ENCODE results near the gene CDYL. TPM values are rescaled to one million over a fixed set of nuclear protein-coding genes. Genes with fewer than 3 reads are reported as not detected.
"Not testable (repeated sequence)": the region's sequence is repeated elsewhere in the genome, so short reads cannot be mapped to it uniquely, and the experiment has no call there.

CDYL gene
- total and polyA plus RNA-seq, 7 donors, result 14.2 to 82.8 (median 37.9) TPM

DNA sequence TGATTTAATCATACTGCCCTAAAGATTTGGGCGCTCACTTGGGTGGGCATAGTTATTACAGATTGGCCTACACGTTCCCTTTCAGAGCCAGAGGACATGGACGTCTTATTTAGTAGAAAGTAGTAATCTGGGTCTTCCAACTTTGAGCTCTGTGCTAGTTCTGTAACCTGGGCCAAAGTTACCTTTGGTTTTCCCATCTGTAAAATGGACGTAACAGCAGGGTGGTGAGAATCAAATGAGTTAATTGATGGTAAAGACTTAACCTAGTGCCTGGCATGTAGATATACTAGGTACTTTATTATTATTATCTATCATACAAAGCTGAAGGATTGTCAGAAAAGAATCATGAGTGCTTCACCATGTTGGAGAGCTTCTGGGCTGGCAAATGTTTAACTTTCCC, 74.8 kb downstream of the CDYL start:
- Histone ChIP-seq H3K4me3 (no peak overlapping the region), H3K27ac (no peak overlapping the region), H3K36me3 (no peaks in the 10 kb centered on the region), H3K4me1 (peaks cover 0 to 15% (median 10%) of the 10 kb centered on the region in 4 donors), H3K9me3 (no peaks in the 10 kb centered on the region), H3K27me3 (no peaks in the 10 kb centered on the region)
- intact Hi-C loops (cut with DNase I), result no loop called here
- WGBS, 2 donors, result 96 to 97% methylated on average over 4 of the region's 4 CpGs
- TF ChIP-seq POLR2AphosphoS5 (IDR thresholded peaks at IDR 0.05), result no peak
- no peak for TF ChIP-seq EP300 (IDR thresholded peaks at IDR 0.05)
- no peak for TF ChIP-seq POLR2A (IDR thresholded peaks at IDR 0.05)
- TF ChIP-seq, protein P1, sequence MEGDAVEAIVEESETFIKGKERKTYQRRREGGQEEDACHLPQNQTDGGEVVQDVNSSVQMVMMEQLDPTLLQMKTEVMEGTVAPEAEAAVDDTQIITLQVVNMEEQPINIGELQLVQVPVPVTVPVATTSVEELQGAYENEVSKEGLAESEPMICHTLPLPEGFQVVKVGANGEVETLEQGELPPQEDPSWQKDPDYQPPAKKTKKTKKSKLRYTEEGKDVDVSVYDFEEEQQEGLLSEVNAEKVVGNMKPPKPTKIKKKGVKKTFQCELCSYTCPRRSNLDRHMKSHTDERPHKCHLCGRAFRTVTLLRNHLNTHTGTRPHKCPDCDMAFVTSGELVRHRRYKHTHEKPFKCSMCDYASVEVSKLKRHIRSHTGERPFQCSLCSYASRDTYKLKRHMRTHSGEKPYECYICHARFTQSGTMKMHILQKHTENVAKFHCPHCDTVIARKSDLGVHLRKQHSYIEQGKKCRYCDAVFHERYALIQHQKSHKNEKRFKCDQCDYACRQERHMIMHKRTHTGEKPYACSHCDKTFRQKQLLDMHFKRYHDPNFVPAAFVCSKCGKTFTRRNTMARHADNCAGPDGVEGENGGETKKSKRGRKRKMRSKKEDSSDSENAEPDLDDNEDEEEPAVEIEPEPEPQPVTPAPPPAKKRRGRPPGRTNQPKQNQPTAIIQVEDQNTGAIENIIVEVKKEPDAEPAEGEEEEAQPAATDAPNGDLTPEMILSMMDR (IDR thresholded peaks at IDR 0.05), result no peak
- no peak for DNase-seq

- H3K27me3 ChIP-seq; H3K4me3 ChIP-seq; DNase-seq; H3K27ac ChIP-seq; intact Hi-C loops (cut with DNase I); H3K9me3 ChIP-seq; H3K36me3 ChIP-seq: not testable (repeated sequence)
- H3K4me1 ChIP-seq, result peaks cover 0 to 15% (median 10%) of the 10 kb centered on the region in 4 donors
- 89 to 94% methylated on average over 1 of the region's 1 CpG for WGBS, 2 donors
Measured at GRCh38 chr6:4852186-4852585, 76.0 kb downstream of the CDYL start.

DNA sequence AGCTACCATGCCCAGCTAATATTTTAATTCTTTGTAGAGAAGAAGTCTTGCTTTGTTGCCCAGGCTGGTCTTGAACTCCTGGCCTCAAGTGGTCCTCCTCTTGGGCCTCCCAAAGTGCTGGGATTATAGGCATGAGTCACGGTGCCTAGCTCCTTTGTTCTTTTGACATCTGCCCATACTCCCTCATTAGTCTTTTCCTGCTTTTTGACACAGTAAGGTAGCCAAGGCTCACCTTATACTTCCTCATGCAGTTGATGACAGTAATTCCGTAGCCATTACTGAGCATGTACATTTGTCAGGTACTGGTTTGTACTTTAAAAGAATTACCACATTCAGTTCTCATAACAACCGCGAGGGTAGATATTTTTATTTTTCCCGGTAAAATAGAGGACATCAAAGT, 76.7 kb downstream of the CDYL start:
- TF ChIP-seq, protein P1 (IDR thresholded peaks at IDR 0.05), result no peak
- TF ChIP-seq POLR2AphosphoS5 (IDR thresholded peaks at IDR 0.05) (no peak), POLR2A (IDR thresholded peaks at IDR 0.05) (no peak), EP300 (IDR thresholded peaks at IDR 0.05) (no peak)
- WGBS, 2 donors, result 82 to 94% methylated on average over 5 of the region's 5 CpGs

DNA sequence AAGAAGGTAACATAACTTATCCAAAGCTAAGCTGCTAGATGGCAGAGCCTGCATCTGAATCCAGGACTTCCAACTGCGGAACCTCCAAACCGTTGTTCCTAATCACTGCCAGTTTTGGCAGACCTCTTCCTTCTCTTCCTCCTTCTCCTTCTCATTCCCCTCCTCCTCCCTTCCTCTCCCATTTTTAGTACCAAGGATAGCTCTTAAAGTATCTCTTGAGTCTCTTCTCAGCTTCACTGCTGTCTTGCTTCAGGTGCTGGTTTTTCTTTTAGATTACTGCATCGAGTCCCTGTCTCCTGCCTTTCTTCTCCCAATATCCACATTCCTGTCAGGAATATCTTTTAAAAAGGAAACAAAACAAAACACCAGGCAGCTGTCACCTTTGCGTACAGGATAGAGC, 77.1 kb downstream of the CDYL start:
- Histone ChIP-seq H3K4me1 (peaks cover 0 to 18% (median 10%) of the 10 kb centered on the region in 4 donors), H3K36me3 (no peaks in the 10 kb centered on the region), H3K27me3 (no peaks in the 10 kb centered on the region), H3K4me3 (no peak overlapping the region), H3K27ac (no peak overlapping the region), H3K9me3 (no peaks in the 10 kb centered on the region)
- intact Hi-C loops (cut with DNase I), result no loop called here
- TF ChIP-seq EP300 (IDR thresholded peaks at IDR 0.05) (no peak), POLR2AphosphoS5 (IDR thresholded peaks at IDR 0.05) (no peak), POLR2A (IDR thresholded peaks at IDR 0.05) (no peak)
- TF ChIP-seq, protein P1 (IDR thresholded peaks at IDR 0.05), result no peak
- no peak for DNase-seq
- WGBS, 2 donors, result 83 to 84% methylated on average over 4 of the region's 4 CpGs

More for the DNA sequence above, 76.7 kb downstream of the CDYL start:
- DNase-seq, result no peak
- intact Hi-C loops (cut with DNase I), result no loop called here
- no peak overlapping the region for H3K4me3 ChIP-seq
- H3K27ac ChIP-seq, result no peak overlapping the region
- no peaks in the 10 kb centered on the region for H3K36me3 ChIP-seq
- H3K4me1 ChIP-seq, result peaks cover 0 to 18% (median 10%) of the 10 kb centered on the region in 4 donors
- no peaks in the 10 kb centered on the region for H3K27me3 ChIP-seq
- H3K9me3 ChIP-seq, result no peaks in the 10 kb centered on the region

GRCh38 chr6:4853782-4854511, 77.7 kb downstream of the CDYL start:
- DNase-seq, result no peak
- Histone ChIP-seq H3K36me3 (no peaks in the 10 kb centered on the region), H3K9me3 (no peaks in the 10 kb centered on the region), H3K4me1 (peaks cover 0 to 18% (median 9%) of the 10 kb centered on the region in 4 donors), H3K4me3 (no peak overlapping the region), H3K27me3 (no peaks in the 10 kb centered on the region), H3K27ac (no peak overlapping the region)
- no peak for TF ChIP-seq EP300 (IDR thresholded peaks at IDR 0.05)
- no peak for TF ChIP-seq POLR2A (IDR thresholded peaks at IDR 0.05)
- no peak for TF ChIP-seq POLR2AphosphoS5 (IDR thresholded peaks at IDR 0.05)
- TF ChIP-seq, protein P1 (IDR thresholded peaks at IDR 0.05), result no peak
- intact Hi-C loops (cut with DNase I), result no loop called here
- 79 to 87% methylated on average over 16 of the region's 16 CpGs for WGBS, 2 donors
